ENCODE results near the gene IL17RE.

The IL17RE gene

DNA sequence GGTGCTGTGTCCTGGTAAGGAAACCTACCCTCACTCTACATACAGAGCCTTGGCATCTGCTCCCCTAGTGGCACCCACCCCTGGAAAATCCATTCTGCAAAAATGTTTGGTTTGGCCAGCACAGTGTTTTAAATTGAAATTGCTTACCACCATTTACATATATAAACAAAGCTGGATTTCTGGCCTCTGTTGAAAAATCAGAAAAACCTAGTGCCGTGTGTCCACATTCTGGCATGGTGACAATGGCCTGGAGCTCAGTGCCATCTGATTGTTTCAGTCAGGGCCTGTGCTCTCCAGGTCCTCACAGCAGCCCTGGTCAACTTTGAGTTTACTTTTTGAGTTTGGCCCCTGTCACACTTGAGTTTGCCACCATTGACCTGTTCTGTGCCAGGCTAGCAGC lies 11.4 kb downstream of the IL17RE start:
- no peak for TF ChIP-seq CTCF (IDR thresholded peaks at IDR 0.05)
- Mint-ChIP-seq H3K27me3 (ENCODE audit: low read depth, poor library complexity) (peaks cover 1% of the 10 kb centered on the region), H3K27ac (no peak overlapping the region)

GRCh38 chr3:9914559-9915253 lies 12.1 kb downstream of the IL17RE start:
- Mint-ChIP-seq H3K27ac (no peak overlapping the region), H3K27me3 (ENCODE audit: low read depth, poor library complexity) (peaks cover 6% of the 10 kb centered on the region), H3K4me3 (peak overlapping the region; percentile 52), H3K9me3 (no peaks in the 10 kb centered on the region), H3K36me3 (ENCODE audit: low read depth) (no peaks in the 10 kb centered on the region), H3K4me1 (peaks cover 41% of the 10 kb centered on the region)
- TF ChIP-seq CTCF (IDR thresholded peaks at IDR 0.05), result no peak
- DNase-seq, result no peak

More for the DNA sequence above, 11.4 kb downstream of the IL17RE start:
- DNase-seq, result no peak
- H3K36me3 Mint-ChIP-seq (ENCODE audit: low read depth), result no peaks in the 10 kb centered on the region
- peaks cover 44% of the 10 kb centered on the region for H3K4me1 Mint-ChIP-seq
- no peaks in the 10 kb centered on the region for H3K9me3 Mint-ChIP-seq
- no peak overlapping the region for H3K4me3 Mint-ChIP-seq

GRCh38 chr3:9915254-9916141 lies 12.8 kb downstream of the IL17RE start:
- H3K36me3 Mint-ChIP-seq (ENCODE audit: low read depth), result no peaks in the 10 kb centered on the region
- peaks cover 8% of the 10 kb centered on the region for H3K27me3 Mint-ChIP-seq (ENCODE audit: low read depth, poor library complexity)
- DNase-seq, result peak; percentile 72
- TF ChIP-seq CTCF (IDR thresholded peaks at IDR 0.05), result no peak
- H3K27ac Mint-ChIP-seq, result no peak overlapping the region
- no peaks in the 10 kb centered on the region for H3K9me3 Mint-ChIP-seq
- peak overlapping the region; percentile 86 for H3K4me3 Mint-ChIP-seq
- H3K4me1 Mint-ChIP-seq, result peaks cover 38% of the 10 kb centered on the region

GRCh38 chr3:9916346-9916733 lies 13.7 kb downstream of the IL17RE start:
- Mint-ChIP-seq H3K9me3 (no peaks in the 10 kb centered on the region), H3K27ac (no peak overlapping the region), H3K27me3 (ENCODE audit: low read depth, poor library complexity) (peaks cover 8% of the 10 kb centered on the region), H3K4me3 (peak overlapping the region; percentile 86), H3K36me3 (ENCODE audit: low read depth) (no peaks in the 10 kb centered on the region), H3K4me1 (peaks cover 34% of the 10 kb centered on the region)
- DNase-seq, result no peak
- no peak for TF ChIP-seq CTCF (IDR thresholded peaks at IDR 0.05)

DNA sequence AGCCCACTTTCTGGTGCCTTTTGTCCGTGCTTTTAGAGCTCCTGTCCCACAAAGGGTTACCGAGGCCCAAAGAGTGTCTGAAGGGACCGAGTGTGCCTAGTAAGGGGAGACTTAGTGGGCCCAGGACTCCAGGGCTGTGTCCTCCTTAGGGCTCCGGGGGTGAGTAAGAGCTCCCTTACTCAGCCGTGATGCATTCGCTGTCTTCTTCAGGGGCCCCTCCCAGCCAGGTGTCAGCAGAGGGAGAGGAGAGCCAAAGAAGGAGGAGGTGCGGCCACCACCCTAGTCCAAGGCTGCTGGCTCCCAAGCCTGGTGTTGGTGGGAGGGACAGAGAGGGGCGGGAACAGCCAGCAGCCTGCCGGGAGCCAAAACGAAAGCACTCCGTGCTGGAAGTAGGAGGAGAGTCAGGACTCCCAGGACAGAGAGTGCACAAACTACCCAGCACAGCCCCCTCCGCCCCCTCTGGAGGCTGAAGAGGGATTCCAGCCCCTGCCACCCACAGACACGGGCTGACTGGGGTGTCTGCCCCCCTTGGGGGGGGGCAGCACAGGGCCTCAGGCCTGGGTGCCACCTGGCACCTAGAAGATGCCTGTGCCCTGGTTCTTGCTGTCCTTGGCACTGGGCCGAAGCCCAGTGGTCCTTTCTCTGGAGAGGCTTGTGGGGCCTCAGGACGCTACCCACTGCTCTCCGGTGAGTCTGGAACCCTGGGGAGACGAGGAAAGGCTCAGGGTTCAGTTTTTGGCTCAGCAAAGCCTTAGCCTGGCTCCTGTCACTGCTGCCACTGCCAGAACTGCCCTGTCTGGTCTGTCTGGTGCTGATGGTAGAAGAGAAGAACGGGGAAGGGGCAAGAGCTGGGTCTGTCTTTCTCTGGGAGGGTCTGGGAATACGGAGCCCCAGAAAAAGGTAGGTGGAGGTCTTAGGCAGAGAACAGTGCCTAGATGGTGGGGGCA lies 14.4 kb downstream of the IL17RE start, which contains the start of gene IL17RC:
TSS of gene IL17RC (plus strand) at position 365 of the 947 bp plus-strand sequence. CDS start at position 583, 218 bp downstream.
- Mint-ChIP-seq H3K4me3 (peak within 1 kb of the TSS; percentile 86), H3K27me3 (ENCODE audit: low read depth, poor library complexity) (peaks cover 8% of the 10 kb centered on the region), H3K9me3 (no peaks in the 10 kb centered on the region), H3K4me1 (peaks cover 29% of the 10 kb centered on the region), H3K27ac (no peak within 1 kb of the TSS), H3K36me3 (ENCODE audit: low read depth) (no peaks in the 10 kb centered on the region)
- peak; percentile 73 for DNase-seq
- TF ChIP-seq CTCF (IDR thresholded peaks at IDR 0.05), result no peak

Data from nephron progenitor cell (in vitro differentiated cells).